Measurements from ENCODE around the gene ADAM12. TPM values are rescaled to one million over a fixed set of nuclear protein-coding genes. Genes with fewer than 3 reads are reported as not detected.

The ADAM12 gene
- total and polyA plus RNA-seq, 9 of the 15 experiments (the other 6 are each of a cell fraction or from before 2014, with no cell fraction given) = not detected

DNA sequence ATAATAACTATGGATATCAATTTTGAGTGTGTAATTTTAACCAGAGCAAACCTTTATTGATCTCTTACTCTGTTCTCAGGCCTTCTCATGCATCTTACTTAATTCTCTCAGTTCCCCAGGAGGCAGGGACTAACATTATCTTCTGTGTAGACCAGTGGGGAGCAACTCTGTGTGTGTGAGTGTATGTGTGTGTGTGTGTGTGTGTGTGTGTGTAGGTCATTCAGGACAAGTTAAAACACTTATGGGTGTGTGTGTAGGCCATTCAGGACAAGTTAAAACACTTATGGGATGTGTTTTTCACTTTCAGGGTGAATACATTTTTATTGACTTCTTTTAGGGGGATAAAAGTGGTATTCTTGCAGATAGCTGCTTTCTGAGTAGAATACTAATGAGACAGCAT, 145.0 kb downstream of the ADAM12 start (continued):
- TF ChIP-seq, protein P1, sequence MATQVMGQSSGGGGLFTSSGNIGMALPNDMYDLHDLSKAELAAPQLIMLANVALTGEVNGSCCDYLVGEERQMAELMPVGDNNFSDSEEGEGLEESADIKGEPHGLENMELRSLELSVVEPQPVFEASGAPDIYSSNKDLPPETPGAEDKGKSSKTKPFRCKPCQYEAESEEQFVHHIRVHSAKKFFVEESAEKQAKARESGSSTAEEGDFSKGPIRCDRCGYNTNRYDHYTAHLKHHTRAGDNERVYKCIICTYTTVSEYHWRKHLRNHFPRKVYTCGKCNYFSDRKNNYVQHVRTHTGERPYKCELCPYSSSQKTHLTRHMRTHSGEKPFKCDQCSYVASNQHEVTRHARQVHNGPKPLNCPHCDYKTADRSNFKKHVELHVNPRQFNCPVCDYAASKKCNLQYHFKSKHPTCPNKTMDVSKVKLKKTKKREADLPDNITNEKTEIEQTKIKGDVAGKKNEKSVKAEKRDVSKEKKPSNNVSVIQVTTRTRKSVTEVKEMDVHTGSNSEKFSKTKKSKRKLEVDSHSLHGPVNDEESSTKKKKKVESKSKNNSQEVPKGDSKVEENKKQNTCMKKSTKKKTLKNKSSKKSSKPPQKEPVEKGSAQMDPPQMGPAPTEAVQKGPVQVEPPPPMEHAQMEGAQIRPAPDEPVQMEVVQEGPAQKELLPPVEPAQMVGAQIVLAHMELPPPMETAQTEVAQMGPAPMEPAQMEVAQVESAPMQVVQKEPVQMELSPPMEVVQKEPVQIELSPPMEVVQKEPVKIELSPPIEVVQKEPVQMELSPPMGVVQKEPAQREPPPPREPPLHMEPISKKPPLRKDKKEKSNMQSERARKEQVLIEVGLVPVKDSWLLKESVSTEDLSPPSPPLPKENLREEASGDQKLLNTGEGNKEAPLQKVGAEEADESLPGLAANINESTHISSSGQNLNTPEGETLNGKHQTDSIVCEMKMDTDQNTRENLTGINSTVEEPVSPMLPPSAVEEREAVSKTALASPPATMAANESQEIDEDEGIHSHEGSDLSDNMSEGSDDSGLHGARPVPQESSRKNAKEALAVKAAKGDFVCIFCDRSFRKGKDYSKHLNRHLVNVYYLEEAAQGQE (IDR thresholded peaks at IDR 0.05; ENCODE audit: borderline replicate concordance) = no peak
- TF ChIP-seq, protein P1 (CRISPR knock-in tag; IDR thresholded peaks at IDR 0.05; ENCODE audit: low read depth) = no peak
- no peak for TF ChIP-seq FOXM1 (IDR thresholded peaks at IDR 0.05; ENCODE audit: low read depth)
- TF ChIP-seq FOXM1 (CRISPR knock-in tag; IDR thresholded peaks at IDR 0.05; ENCODE audit: low read depth) = no peak

All from K562 (cell line).